Measurements from ENCODE around the gene GLI3. TPM values are rescaled to one million over a fixed set of nuclear protein-coding genes. Genes with fewer than 3 reads are reported as not detected.

The GLI3 gene
- total RNA-seq, 2 donors from 2014 or later: 9.2 to 14.7 TPM

DNA sequence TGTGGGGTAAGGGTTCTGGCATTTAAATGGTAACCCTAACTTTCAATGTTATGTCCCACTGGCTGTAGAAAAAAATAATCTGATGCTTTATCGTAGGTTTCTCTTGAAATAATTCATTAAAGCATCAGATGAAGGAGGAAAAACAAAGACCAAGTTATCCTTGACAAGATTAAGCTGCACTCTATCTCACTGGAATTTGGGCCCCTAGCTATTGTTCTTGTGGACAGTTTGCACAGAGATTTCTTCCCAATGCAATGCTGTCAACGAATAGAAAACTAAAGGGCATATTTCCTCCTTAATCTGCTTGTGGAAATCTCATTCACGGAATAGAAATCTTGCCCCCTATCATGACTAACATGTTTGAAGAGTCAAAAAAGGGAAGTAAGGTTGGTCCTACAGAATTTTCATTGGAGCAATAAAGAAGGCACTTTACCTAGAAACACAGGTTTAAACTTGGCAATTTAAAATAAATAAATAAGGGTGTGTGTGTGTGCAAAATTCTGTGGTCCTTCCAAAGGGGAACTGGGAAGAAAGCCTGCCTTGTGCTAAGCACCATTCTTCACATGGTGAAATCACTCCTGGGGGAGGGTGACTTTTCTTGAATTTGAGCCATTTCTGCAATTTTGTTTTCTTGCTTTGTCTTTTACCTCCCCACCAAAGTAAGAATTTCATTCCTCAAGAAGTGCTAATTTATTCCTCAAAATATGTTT is 242.8 kb downstream of the GLI3 start:
- DNase-seq (ENCODE audit: low spot score): no peak
- no peaks in the 10 kb centered on the region for H3K9me3 ChIP-seq
- intact Hi-C loops (cut with DNase I): no loop called here
- no peaks in the 10 kb centered on the region for H3K36me3 ChIP-seq
- no peak for TF ChIP-seq POLR2AphosphoS5 (IDR thresholded peaks at IDR 0.05)
- no peak for TF ChIP-seq POLR2A (IDR thresholded peaks at IDR 0.05)
- TF ChIP-seq, protein P1, sequence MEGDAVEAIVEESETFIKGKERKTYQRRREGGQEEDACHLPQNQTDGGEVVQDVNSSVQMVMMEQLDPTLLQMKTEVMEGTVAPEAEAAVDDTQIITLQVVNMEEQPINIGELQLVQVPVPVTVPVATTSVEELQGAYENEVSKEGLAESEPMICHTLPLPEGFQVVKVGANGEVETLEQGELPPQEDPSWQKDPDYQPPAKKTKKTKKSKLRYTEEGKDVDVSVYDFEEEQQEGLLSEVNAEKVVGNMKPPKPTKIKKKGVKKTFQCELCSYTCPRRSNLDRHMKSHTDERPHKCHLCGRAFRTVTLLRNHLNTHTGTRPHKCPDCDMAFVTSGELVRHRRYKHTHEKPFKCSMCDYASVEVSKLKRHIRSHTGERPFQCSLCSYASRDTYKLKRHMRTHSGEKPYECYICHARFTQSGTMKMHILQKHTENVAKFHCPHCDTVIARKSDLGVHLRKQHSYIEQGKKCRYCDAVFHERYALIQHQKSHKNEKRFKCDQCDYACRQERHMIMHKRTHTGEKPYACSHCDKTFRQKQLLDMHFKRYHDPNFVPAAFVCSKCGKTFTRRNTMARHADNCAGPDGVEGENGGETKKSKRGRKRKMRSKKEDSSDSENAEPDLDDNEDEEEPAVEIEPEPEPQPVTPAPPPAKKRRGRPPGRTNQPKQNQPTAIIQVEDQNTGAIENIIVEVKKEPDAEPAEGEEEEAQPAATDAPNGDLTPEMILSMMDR (IDR thresholded peaks at IDR 0.05): no peak
- H3K27ac ChIP-seq: no peak overlapping the region
- H3K4me1 ChIP-seq (replicated peaks): no peaks in the 10 kb centered on the region
- no peak overlapping the region for H3K4me3 ChIP-seq
- 65% methylated on average over 3 of the region's 3 CpGs for WGBS
- no peaks in the 10 kb centered on the region for H3K27me3 ChIP-seq (replicated peaks; ENCODE audit: insufficient read depth)

DNA sequence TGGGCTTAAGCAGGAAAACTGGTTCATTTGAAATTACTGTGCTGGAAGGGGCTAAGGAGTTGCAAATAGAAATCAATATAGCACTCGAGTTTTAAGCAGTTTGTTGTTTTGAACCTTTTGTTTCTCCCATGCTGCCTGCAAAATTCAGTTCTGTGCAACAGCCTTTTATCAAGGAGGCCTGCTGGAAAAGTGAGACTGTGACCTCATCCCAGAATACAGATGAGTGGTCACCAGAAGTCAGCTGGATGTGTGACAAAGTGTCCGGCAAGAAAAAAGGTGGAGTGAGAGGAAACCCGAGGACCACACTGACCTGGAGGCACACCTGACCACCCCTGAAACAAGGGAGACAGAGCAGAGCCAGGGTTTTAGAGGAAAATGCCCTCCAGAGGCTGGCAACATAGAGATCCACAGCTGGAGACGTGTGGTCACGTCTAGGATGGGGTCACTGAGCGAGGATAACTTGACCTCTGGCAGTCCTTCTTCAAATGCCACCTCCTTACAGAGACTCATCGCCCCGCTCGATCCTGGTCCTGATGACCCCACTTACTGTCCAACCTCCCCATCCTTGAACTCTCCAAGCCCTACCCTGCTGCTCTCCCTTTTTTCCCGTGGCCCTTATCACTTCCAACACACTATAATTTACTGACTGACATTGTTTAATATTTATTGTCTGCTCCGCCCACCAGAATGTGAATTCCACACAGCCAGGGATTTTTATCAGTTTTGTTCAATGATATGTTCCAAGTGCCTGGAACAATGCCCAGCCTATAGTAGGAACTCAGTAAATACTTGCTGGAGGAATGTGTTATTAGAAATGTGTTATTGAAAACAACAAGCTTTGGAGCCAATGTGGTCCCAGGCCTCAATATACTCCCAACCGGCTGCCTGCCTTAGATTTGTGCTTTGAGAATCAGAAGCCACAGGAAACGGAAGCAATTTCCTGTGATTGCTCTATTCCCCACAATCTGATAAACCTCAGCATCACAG is 243.8 kb downstream of the GLI3 start:
- WGBS: 77% methylated on average over 13 of the region's 13 CpGs
- intact Hi-C loops (cut with DNase I): no loop called here
- H3K36me3 ChIP-seq: no peaks in the 10 kb centered on the region
- no peaks in the 10 kb centered on the region for H3K9me3 ChIP-seq
- no peak overlapping the region for H3K4me3 ChIP-seq
- DNase-seq (ENCODE audit: low spot score): no peak
- TF ChIP-seq, protein P1 (IDR thresholded peaks at IDR 0.05): no peak
- TF ChIP-seq POLR2AphosphoS5 (IDR thresholded peaks at IDR 0.05): no peak
- TF ChIP-seq POLR2A (IDR thresholded peaks at IDR 0.05): no peak
- H3K27me3 ChIP-seq (replicated peaks; ENCODE audit: insufficient read depth): no peaks in the 10 kb centered on the region
- no peaks in the 10 kb centered on the region for H3K4me1 ChIP-seq (replicated peaks)
- no peak overlapping the region for H3K27ac ChIP-seq

DNA sequence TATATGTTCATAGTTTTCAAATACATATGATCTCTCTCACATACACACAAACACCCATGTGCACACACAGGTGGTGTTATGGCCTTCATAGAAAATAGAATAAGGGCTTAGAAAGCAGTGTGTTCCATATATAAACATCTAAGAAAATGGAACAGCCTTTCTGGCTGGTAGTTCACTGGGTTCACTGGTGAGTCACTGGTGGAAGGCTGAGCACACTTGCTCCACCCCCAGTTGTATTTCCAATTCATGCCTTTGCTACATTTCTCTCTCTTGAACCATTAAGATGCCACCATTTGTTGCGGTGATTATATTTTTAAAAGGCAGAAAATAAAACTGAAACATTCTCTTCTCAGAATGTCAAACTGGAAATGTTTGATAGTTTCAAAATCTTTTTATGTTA is 252.1 kb downstream of the GLI3 start:
- Histone ChIP-seq H3K27me3 (replicated peaks; ENCODE audit: insufficient read depth) (peaks cover 2% of the 10 kb centered on the region), H3K4me1 (replicated peaks) (no peaks in the 10 kb centered on the region), H3K27ac (no peak overlapping the region), H3K4me3 (no peak overlapping the region), H3K36me3 (no peaks in the 10 kb centered on the region), H3K9me3 (no peaks in the 10 kb centered on the region)
- no peak for TF ChIP-seq POLR2AphosphoS5 (IDR thresholded peaks at IDR 0.05)
- no peak for TF ChIP-seq POLR2A (IDR thresholded peaks at IDR 0.05)
- TF ChIP-seq, protein P1 (IDR thresholded peaks at IDR 0.05): no peak
- WGBS: 95% methylated on average over 1 of the region's 1 CpG
- no peak for DNase-seq (ENCODE audit: low spot score)
- intact Hi-C loops (cut with DNase I): loop anchor here (10.0 kb wide), 1 partner anchor 590 kb away; no protein-coding TSS in a partner anchor

DNA sequence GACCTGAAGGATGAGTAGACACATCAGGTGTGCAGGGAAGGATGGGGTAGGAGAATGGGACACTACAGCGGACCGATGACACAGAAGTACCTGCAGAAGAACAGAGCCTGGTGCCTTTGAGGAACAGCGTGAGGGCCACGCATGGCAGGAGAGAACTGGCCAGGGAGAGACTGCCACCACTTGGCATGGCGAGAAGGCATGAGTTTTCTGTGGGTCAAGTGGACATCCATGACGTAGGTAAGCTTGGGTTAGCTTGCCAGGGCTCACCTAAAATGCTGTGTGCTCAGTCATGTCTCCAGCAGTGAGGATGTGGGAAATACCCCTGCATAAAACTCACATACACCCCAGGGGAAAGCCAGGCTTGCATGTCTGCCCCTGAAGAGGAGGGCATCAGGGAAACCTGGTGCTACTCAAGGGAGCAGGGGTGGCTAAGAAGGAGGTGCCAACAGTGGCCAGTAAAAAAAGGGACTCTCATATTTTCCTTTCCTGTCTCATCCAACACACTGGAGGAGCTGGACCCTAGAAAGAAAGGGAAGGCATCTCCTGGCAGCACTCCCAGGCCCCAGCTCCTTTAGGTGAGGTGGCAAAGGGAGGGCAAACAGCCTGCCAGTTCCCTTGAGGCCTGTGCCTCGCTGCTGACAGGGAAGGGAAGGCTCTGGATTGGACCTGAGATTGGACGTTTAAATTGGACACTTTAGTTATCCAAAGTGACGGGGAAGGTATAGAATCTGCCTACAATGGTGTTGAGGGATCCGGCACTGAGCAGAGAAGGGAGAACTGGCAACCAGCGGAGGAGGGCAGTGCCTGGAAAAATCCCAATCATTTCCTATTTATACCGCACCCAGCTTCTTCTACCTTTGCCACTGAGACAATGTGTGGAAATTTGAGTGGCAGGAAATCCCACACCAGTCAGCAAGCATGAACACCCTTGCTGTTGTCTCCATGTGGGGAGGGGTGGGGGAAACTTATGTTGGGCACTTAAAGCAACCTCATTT is 255.7 kb downstream of the GLI3 start:
- Histone ChIP-seq H3K36me3 (no peaks in the 10 kb centered on the region), H3K27me3 (replicated peaks; ENCODE audit: insufficient read depth) (peaks cover 2% of the 10 kb centered on the region), H3K9me3 (no peaks in the 10 kb centered on the region), H3K27ac (no peak overlapping the region), H3K4me3 (no peak overlapping the region), H3K4me1 (replicated peaks) (no peaks in the 10 kb centered on the region)
- DNase-seq (ENCODE audit: low spot score): no peak
- 83% methylated on average over 12 of the region's 12 CpGs for WGBS
- TF ChIP-seq POLR2AphosphoS5 (IDR thresholded peaks at IDR 0.05): no peak
- no peak for TF ChIP-seq POLR2A (IDR thresholded peaks at IDR 0.05)
- TF ChIP-seq, protein P1 (IDR thresholded peaks at IDR 0.05): no peak
- intact Hi-C loops (cut with DNase I): loop anchor here (10.0 kb wide), 1 partner anchor 593 kb away; no protein-coding TSS in a partner anchor
